Eye (tissue), 1 donor: ENCODE data around the gene IL1R2.

Experiments used
- DNase-seq: peaks from one replicate; pipeline ENCODE4 v3.0.0-alpha.2; 2015

Gene IL1R2

GRCh38 chr2:101975171-101975870, 16.4 kb upstream of the IL1R2 start:
- DNase-seq: no peak

GRCh38 chr2:101976891-101977290, 14.9 kb upstream of the IL1R2 start:
- DNase-seq: peak; percentile 70

GRCh38 chr2:101980368-101980767, 11.4 kb upstream of the IL1R2 start:
- DNase-seq: no peak

DNA sequence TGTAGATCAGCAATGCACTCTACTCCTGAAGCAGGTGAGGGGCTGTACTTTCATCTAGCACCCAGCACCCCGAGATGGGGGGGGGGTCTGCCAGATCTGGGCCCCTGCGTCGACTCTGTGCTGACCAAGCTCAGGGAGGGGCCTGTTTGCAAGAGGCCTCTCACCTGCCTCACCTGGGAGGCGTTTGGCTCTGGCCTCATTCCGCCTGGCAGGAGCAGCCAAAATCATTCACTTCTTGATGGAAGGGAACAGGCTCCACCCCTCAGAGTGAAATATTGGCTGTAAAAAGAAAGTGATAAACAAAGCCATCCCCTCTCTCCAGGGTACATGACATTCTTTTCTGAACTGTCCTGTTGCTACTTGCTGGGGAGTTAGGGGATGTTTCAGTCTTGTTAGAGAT, 10.7 kb upstream of the IL1R2 start:
- DNase-seq: no peak

GRCh38 chr2:101981504-101981903, 10.3 kb upstream of the IL1R2 start:
- DNase-seq: no peak

DNA sequence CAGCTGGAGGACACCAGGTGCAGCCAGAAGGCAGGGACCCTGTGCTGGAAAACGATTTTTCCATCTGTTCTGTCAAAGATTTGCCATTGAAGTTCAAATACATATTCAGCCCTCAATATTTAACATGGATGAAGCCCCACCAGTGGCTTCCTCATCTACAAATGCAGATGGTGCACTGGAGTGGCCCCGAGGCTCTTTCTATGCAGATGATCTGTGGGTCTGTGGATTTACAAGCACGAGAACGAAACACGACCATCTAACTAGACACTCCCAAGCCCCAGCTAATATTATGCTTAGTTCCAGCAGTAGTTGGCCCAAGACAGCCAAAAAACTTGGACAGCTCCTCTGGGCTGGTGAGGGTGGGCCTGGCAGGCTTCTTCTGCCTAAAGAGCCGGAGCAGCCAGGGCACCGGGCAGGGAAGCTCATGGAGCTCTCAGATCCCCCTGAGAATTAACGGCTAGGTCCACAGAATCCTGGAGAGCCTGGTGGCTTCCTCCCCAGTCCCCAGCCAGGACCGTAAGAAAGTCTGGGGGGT, 9.2 kb upstream of the IL1R2 start:
- DNase-seq: no peak

- peak; percentile 77 for DNase-seq
These were observed 8.3 kb upstream of the IL1R2 start for GRCh38 chr2:101983486-101983885.

DNA sequence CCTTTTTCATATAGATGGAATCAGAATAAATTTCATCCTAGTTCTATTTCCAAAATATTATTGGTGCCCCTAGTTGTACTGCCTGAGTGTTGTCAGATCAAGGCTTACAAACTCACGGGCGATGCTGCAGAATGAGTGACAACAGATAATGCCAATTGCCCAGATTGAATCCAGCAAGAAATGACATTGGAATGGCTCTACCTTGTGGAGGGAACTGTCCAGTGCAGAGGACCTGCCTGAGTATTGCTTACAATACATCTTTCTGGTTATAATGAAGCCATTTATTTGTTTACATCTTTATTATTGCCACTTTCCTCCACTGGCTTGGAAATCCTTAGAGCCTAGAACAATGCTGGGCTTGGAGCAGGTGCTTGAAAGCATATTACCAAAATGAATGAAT, 7.8 kb upstream of the IL1R2 start:
- DNase-seq: no peak

- DNase-seq: no peak
These were observed 7.1 kb upstream of the IL1R2 start for GRCh38 chr2:101984656-101985055.

DNA sequence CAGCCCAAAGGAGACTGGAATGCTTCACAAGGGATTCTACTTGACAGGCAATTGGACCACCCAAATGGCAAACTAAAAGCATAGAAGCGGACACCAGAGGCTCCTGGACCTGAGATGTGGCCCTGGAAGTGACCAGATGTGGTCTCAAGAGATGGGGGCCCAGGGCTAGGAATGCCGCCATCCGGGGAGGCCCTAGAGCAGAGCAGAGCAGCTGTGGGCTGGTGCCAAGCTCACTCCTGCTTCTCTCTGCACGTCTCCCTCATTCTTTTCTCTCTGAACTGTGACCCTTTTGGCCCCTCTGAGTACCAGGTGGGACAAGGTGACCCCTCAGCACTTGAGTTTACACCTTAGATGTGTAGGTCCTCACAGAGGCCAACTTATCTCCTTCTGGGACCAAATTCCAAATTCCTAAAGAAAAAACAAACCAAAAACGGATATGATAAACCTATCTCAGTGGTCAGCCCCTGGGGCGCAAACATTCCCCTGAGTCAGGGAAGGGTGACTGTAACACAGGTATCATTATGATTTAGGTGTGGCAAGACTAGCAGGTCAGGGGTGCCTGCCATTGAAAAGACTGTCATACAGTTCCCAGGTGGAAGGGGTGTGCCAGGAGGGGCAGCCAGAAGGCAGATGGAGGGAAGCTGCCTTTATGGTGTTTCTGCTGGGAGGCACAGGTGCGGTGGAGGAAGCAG, 6.5 kb upstream of the IL1R2 start:
- no peak for DNase-seq

- DNase-seq: no peak
These were observed 6.0 kb upstream of the IL1R2 start for GRCh38 chr2:101985793-101986164.

DNA sequence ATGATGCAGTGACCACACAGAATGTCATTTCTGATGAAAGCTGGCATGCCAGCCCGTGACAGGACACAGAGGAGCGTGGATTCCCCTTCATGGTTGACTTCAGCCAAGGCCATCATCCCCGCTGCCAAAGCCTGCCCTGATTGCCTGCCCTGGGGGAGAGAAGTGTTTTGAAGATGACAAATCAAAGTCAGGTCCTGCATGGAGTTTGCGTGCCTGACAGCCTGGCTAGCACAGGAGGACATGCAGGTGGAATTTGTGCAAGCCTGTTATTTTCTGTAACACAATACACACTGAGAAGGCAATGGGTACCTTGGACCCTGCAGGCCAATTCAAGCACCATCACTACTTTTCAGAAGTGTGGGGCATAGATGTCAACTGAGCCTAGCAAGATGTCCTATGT, 5.4 kb upstream of the IL1R2 start:
- peak; percentile 68 for DNase-seq

DNA sequence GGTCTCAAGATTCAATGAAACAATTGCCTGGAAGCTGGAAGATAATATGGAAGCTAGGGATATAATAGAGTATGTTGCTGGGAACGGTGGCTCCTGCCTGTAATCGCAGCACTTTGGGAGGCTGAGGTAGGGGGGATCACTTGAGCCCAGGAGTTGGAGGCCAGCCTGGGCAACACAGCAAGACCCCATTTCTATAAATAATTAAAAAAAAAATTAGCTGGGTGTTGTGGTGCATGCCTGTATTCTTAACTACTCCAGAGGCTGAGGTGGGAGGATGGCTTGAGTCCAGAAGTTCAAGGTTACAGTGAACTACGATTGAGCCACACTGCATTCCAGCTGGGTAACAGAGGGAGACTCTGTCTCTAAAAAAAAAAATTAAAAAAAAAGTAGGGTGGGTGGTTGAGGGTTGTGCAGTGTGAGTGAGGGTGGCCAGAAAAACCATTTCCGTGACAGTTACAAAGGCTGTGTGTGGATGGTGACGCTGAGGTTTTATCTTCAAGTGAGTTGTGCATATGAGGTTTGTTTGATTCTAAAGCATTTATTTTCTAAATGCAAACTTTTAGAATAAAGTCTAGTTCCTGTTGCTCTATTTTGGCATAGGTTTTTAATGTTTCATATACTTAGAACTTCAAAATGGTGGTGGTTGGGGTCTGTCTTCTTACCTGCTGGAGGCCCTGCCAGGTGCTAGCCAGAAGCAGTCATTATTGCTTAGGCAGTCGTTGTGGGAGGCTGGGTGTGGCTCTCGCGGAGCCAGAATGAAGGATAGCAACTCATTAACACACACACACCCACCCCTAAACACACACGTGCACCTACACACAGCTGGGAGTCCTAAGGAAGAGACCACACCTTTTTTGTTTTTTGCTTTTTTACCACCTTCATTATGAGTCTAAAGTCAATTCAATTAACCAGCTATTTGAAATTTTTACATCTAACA, 4.7 kb upstream of the IL1R2 start:
- DNase-seq: no peak

- DNase-seq: no peak
These were observed 3.9 kb upstream of the IL1R2 start for GRCh38 chr2:101987832-101988231.

GRCh38 chr2:101988541-101988940, 3.2 kb upstream of the IL1R2 start:
- no peak for DNase-seq

DNA sequence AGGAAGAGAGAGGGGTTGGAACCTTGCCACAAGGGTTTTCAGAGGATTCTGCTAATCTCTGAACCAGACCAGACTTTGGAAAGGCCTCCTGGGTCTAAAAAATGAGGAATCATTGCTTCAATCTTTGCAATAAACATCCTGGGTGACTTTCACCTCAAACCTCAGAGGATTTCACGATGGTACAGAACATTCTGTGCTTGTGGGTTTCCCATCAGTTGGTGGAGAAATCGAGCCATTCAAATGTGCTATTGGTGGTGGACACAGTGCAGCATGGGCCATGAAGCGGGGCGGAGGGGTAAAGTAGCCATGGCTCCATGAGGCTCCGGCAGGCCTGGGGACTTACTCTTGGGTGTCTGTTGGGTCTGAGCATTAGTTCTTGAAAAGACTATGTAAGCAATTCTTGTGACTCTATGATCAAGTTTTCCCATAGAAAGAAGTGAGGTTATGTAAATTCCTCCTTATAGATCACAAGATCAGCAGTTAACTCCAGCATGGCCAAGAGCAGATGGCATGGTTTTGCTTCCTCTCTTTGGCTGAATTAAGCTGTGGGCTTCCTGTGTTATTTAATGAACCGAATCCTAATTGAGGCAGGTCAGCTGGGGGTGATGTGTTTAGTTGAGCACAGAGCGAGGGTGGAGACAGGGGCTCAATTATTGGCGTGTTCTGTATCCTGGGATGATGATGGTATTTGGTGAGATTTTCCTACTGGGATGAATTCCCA, 1.9 kb upstream of the IL1R2 start:
- DNase-seq: peak; percentile 46

- no peak for DNase-seq
These were observed 2.0 kb downstream of the IL1R2 start for GRCh38 chr2:101993772-101994171.

GRCh38 chr2:101995019-101995418, 3.3 kb downstream of the IL1R2 start:
- no peak for DNase-seq

DNA sequence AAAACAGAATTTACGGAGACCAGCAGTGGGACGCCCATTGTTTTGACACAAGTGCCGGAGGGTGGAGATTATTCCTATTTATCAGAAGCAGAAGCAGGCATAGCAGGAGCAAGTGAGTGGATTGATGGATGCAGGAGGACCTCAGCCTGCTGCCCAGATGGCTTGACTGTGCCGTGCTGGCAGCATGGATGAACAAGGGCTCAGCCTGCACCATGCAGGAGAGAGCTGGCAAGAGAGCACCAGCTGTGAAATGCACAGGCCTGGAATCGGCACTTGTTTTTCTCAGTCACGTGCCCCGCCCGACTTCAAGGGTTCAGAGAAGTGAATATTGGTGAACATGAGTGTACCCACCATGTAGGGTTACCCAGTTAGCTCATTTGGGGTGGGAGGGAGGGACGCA, 4.0 kb downstream of the IL1R2 start:
- DNase-seq: no peak

- no peak for DNase-seq
These were observed 6.8 kb downstream of the IL1R2 start for GRCh38 chr2:101998556-101998895.

DNA sequence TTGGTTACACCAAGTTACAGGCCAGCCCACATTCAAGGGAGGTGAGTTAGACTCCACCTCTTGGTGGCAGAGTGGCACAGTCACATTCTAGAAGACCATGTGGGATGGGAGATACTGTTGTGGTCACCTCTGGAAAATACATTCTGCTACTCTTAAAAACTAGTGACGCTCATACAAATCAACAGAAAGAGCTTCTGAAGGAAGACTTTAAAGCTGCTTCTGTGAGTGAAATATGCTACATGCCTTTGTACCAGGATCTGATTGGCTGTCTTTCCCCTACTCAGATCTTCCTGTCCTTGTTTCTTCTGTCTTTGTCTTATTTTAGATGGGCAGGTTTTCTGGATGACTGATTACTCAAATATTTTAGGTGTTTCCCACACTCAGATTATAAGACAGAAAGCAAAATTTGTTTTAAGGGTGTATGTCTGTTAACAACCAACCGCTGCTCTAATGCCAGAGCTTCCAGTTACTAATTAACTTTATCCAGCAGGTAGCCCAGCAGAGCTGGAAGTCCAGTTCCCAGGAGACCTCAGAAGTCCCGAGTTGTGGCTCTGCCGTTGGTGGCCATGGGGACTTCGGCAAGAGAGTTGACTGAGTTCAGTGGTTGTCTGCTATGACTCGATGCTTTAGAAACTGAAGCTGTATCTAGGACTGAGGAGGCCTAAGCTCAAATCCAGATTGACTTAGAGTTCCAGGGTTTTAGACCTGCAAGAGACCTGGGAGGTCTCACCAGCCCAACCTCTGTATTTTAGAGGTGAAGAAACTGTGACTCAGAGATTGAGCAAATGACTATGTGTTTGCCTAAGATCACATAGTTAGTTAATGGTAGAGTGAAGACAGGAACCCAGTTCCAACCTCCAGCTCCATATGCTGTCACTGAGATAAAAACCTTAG, 7.4 kb downstream of the IL1R2 start:
- DNase-seq: no peak

DNA sequence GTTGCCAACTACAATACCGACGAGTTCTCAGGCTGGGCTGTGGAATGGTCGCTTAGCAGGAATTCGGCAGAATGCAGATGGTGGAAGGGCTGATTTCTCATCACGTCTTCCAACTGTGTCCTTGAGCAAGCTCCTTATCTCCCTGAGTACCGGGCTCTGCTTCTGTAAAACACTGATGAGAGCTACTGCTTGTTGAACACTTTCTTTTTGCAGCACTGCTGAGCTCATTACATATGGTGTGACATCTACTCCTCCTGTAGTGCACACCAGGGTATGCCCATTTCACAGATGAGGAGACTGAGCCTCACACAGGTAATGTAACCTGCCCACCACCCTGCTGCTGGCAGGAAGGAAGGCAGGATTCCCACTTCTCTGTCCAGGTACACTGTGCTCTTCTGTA, 8.3 kb downstream of the IL1R2 start:
- no peak for DNase-seq
